GM13976 (cell line): ENCODE measurements around the gene PLA2G2F.

ENCODE experiments used
- DNase-seq: peaks from one replicate; pipeline ENCODE4 v3.0.0; 2012; ENCODE audit warnings: low spot score
- CTCF ChIP-seq: IDR thresholded peaks from 2 replicates; pipeline ENCODE4 v1.5.1; 2012; ENCODE audit warnings: borderline replicate concordance, mild to moderate bottlenecking; ENCODE audit not compliant: insufficient read depth; ENCODE audit errors: extremely low read depth, missing control alignments, control extremely low read depth
- in situ Hi-C: fragments of 300-500 bp; cut with MboI; formaldehyde crosslinking; loops from one replicate; pipeline ENCODE4 v1.12.0; 2022; ENCODE audit warnings: low sequenced_read_pairs, mixed read lengths, inconsistent platforms; ENCODE audit not compliant: unreplicated experiment

The PLA2G2F gene

GRCh38 chr1:20192871-20193411, 53.8 kb downstream of the PLA2G2F start:
- in situ Hi-C loops: no loop called here

GRCh38 chr1:20194224-20194623, 55.1 kb downstream of the PLA2G2F start:
- DNase-seq: no peak
- TF ChIP-seq CTCF: no peak
- in situ Hi-C loops: no loop called here

More at GRCh38 chr1:20192871-20193411, 53.8 kb downstream of the PLA2G2F start:
- no peak for TF ChIP-seq CTCF
- DNase-seq: no peak

- TF ChIP-seq CTCF: peak; percentile 82
- DNase-seq: peak; percentile 73
- in situ Hi-C loops: no loop called here
These were observed 55.8 kb downstream of the PLA2G2F start for GRCh38 chr1:20194757-20195461.

GRCh38 chr1:20195462-20195780, 56.3 kb downstream of the PLA2G2F start:
- DNase-seq: no peak
- in situ Hi-C loops: no loop called here
- no peak for TF ChIP-seq CTCF

- DNase-seq: no peak
- in situ Hi-C loops: no loop called here
- TF ChIP-seq CTCF: no peak
These were observed 58.2 kb downstream of the PLA2G2F start for GRCh38 chr1:20197329-20197791.

- in situ Hi-C loops: no loop called here
- no peak for DNase-seq
- no peak for TF ChIP-seq CTCF
These were observed 59.2 kb downstream of the PLA2G2F start for GRCh38 chr1:20198296-20198695.
